K562 treated with DMSO at 1 percent for 24 hours (cell line): Measurements from ENCODE around the gene HMX2. TPM values are rescaled to one million over a fixed set of nuclear protein-coding genes. Genes with fewer than 3 reads are reported as not detected.

ENCODE experiments used
- total RNA-seq: library from RNA; unstranded; fragments of 300-600 nt; gene quantifications from 2 replicates; pipeline ENCODE4 v1.2.3, GENCODE V29; 2022; ENCODE audit warnings: low read depth; ENCODE audit not compliant: insufficient read depth

HMX2 gene
- 0.90 and 1.5 TPM in 2 replicates for total RNA-seq

DNA sequence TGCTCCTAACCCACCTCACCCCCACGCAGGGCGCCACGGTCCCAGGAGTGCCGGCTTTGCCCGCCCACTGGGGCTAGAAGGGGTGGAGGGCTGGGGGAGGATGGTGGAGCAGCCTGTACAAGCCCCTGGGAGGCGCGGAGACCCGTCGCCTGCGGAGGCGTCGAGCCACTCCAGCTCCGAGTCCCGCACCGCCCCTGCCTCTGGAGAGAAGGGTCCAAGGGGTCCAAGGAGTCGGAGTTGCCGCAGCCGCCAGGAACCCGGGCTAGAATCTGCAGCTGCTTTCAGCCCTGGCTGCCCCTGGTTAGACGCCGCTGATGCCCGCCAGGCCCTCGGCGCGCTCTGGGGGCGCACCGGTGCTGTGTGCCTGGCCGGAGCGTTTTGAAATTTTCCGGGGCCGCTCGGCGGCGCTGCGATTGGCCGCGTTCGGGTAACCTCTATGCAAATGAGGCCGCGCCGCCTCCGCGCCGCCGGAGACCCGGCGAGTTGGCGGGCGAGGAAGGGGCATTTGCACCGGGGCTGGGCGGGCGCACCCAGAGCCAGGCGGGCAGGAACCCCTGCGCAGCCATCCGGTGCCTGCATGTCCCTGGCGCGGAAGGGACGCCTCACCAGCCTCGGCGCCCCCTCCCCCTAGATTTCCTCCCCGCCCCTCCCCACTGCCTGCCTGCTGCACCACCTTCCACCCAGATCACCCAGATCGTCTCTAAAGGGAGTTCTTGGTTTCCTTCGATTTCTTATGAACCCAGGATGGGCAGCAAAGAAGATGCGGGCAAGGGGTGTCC lies at the start of gene HMX2:
TSS of gene HMX2 (plus strand) at position 502 of the 779 bp plus-strand sequence. CDS start at position 745, 243 bp downstream.

GRCh38 chr10:123135415-123136141 lies 12.4 kb upstream of the HMX2 start, which contains the start of gene HMX3:
Gene HMX3 (plus strand): TSS chr10:123135970. CDS start chr10:123136051, 81 bp downstream.

GRCh38 chr10:123154092-123154710 lies 6.3 kb downstream of the HMX2 start, which contains the start of gene BUB3:
Gene BUB3 (plus strand): TSS chr10:123154402. CDS start chr10:123154918, 516 bp downstream.

Other genes with a start within 250 kb of the HMX2 start
- not detected in 2 replicates for gene FAM24A, start 237.5 kb upstream of the HMX2 start, total RNA-seq
- 3.6 and 3.9 TPM in 2 replicates for gene C10orf88, start 193.9 kb upstream of the HMX2 start, total RNA-seq
- 8.4 and 10.3 TPM in 2 replicates for gene PSTK, start 167.7 kb upstream of the HMX2 start, total RNA-seq
- gene IKZF5, start 139.3 kb upstream of the HMX2 start, total RNA-seq, result 2.3 and 10.0 TPM in 2 replicates
- gene ACADSB, start 139.1 kb upstream of the HMX2 start, total RNA-seq, result 1.7 and 2.7 TPM in 2 replicates
- gene HMX3, start 12.2 kb upstream of the HMX2 start, total RNA-seq, result 57.1 and 57.2 TPM in 2 replicates
- gene BUB3, start 6.3 kb downstream of the HMX2 start, total RNA-seq, result 171 and 189 TPM in 2 replicates